ENCODE results near the gene NME5.

- TF ChIP-seq CTCF (IDR thresholded peaks at IDR 0.05) (no peak), POLR2AphosphoS5 (IDR thresholded peaks at IDR 0.05) (peak; percentile 46 to 88 (median 76)), EP300 (IDR thresholded peaks at IDR 0.05) (peak in 2 of 4 donors; percentile 5 to 64)
Measured at GRCh38 chr5:138178516-138179276, 39.5 kb upstream of the NME5 start, which contains the start of the genes BRD8 and KIF20A.

Measured in sigmoid colon (tissue), 4 donors.